HG03460 (cell line): ENCODE data around the gene DGKQ.

Source experiments
- ATAC-seq: cut with Tn5 transposase; IDR thresholded peaks from one replicate; pipeline ENCODE4 v1.9.1; 2021; ENCODE audit not compliant: unreplicated experiment

The DGKQ gene

GRCh38 chr4:909821-910220, 63.5 kb downstream of the DGKQ start:
- ATAC-seq, result no peak

- ATAC-seq, result no peak
Observed at GRCh38 chr4:909131-909571, 64.2 kb downstream of the DGKQ start.
